GM23338 (cell line): Measurements from ENCODE around the gene TBC1D10B. TPM values are rescaled to one million over a fixed set of nuclear protein-coding genes. Genes with fewer than 3 reads are reported as not detected.
"Not testable (repeated sequence)": the region's sequence is repeated elsewhere in the genome, so short reads cannot be mapped to it uniquely, and the experiment has no call there.

ENCODE experiments used
- ATAC-seq: fragments of 200-7000 bp; cut with Tn5 transposase; 3 replicates; pipeline ENCODE4 v1.9.1; 2020
- DNase-seq: peaks from one replicate; pipeline ENCODE4 v3.0.0-alpha.2; 2015; ENCODE audit warnings: low spot score
- H2AFZ ChIP-seq: fragments of 200-600 bp; sonication (generic); 2 replicates; pipeline ENCODE4 v1.8.0; 2016; ENCODE audit warnings: antibody characterized with exemption, mild to moderate bottlenecking, moderate library complexity
- H3F3A ChIP-seq: fragments of 200-600 bp; sonication (generic); replicated peaks from 2 replicates; pipeline ENCODE4 v1.8.0; 2017; ENCODE audit warnings: antibody characterized with exemption, mixed run types, low read depth
- H3K27ac ChIP-seq: fragments of 200-600 bp; sonication (generic); 2 replicates; pipeline ENCODE4 v1.6.1; 2016; ENCODE audit warnings: low read depth
- H3K27me3 ChIP-seq: fragments of 200-600 bp; sonication (generic); 2 replicates; pipeline ENCODE4 v1.8.0; 2016; ENCODE audit warnings: mild to moderate bottlenecking, mixed run types, moderate library complexity; ENCODE audit not compliant: insufficient read depth
- H3K36me3 ChIP-seq: fragments of 200-600 bp; sonication (generic); 2 replicates; pipeline ENCODE4 v1.8.0; 2016; ENCODE audit warnings: mild to moderate bottlenecking; ENCODE audit not compliant: insufficient read depth
- H3K4me1 ChIP-seq: fragments of 200-600 bp; sonication (generic); 2 replicates; pipeline ENCODE4 v1.8.0; 2016; ENCODE audit warnings: mild to moderate bottlenecking, moderate library complexity; ENCODE audit not compliant: insufficient read depth
- H3K4me2 ChIP-seq: fragments of 200-600 bp; sonication (generic); 2 replicates; pipeline ENCODE4 v1.7.1; 2017; ENCODE audit warnings: mixed run types
- H3K4me3 ChIP-seq: fragments of 200-600 bp; sonication (generic); 2 replicates; pipeline ENCODE4 v1.6.1; 2016; ENCODE audit warnings: mixed run types
- H3K79me2 ChIP-seq: fragments of 200-600 bp; sonication (generic); replicated peaks from 2 replicates; pipeline ENCODE4 v1.8.0; 2017; ENCODE audit warnings: mild to moderate bottlenecking; ENCODE audit not compliant: insufficient read depth
- H3K9me2 ChIP-seq: fragments of 200-600 bp; sonication (generic); 2 replicates; pipeline ENCODE4 v1.8.0; 2017; ENCODE audit not compliant: insufficient read depth
- H4K20me1 ChIP-seq: fragments of 200-600 bp; sonication (generic); replicated peaks from 2 replicates; pipeline ENCODE4 v1.8.0; 2017; ENCODE audit warnings: mild to moderate bottlenecking; ENCODE audit not compliant: insufficient read depth
- H3K27ac Mint-ChIP-seq: 2 replicates; pipeline ENCODE4 v1.8.0; 2020; ENCODE audit warnings: inconsistent platforms, mild to moderate bottlenecking, moderate library complexity, mixed read lengths
- H3K27me3 Mint-ChIP-seq: 3 replicates; pipeline ENCODE4 v1.8.0; 2022; ENCODE audit warnings: low read depth, mild to moderate bottlenecking, moderate library complexity, mixed read lengths, inconsistent platforms; ENCODE audit not compliant: insufficient read depth, poor library complexity
- H3K36me3 Mint-ChIP-seq: 3 replicates; pipeline ENCODE4 v1.8.0; 2021; ENCODE audit warnings: low read depth, mild to moderate bottlenecking, inconsistent platforms, moderate library complexity, mixed read lengths
- H3K4me1 Mint-ChIP-seq: 3 replicates; pipeline ENCODE4 v1.8.0; 2020; ENCODE audit warnings: mild to moderate bottlenecking, inconsistent platforms, mixed read lengths
- H3K4me3 Mint-ChIP-seq: 3 replicates; pipeline ENCODE4 v1.8.0; 2021; ENCODE audit warnings: moderate library complexity, mild to moderate bottlenecking, inconsistent platforms, mixed read lengths
- H3K9me3 Mint-ChIP-seq: 3 replicates; pipeline ENCODE4 v1.8.0; 2020; ENCODE audit warnings: moderate library complexity, mild to moderate bottlenecking, inconsistent platforms, mixed read lengths
- STAT1 ChIP-seq: IDR thresholded peaks from one replicate; pipeline ENCODE4 v1.6.1; 2016; ENCODE audit warnings: antibody characterized with exemption; ENCODE audit not compliant: unreplicated experiment
- polyA plus RNA-seq: library from polyadenylated mRNA; unstranded; fragments of >200 nt; fragmentation: Nextera tagmentation; extraction: Ambion mirVana; gene quantifications from 2 replicates; pipeline ENCODE4 v1.2.1, GENCODE V29; 2016
- total RNA-seq: library from RNA; depleted of rRNA; stranded (reverse); fragments of >200 nt; shearing (Covaris generic); gene quantifications from 2 replicates; pipeline ENCODE4 v1.2.3, GENCODE V29; 2014
- TF ChIP-seq, protein P1 (sequence below): IDR thresholded peaks from one replicate; pipeline ENCODE4 v1.6.1; 2018; ENCODE audit warnings: antibody characterized with exemption; ENCODE audit not compliant: unreplicated experiment
- TF ChIP-seq, protein P2 (sequence below): fragments of 250-450 bp; sonication (Bioruptor Pico); IDR thresholded peaks from 2 replicates; pipeline ENCODE4 v1.5.0; 2020; ENCODE audit warnings: mild to moderate bottlenecking, moderate library complexity

Gene TBC1D10B
- total and polyA plus RNA-seq, 2 experiments from 2014 or later: 13.3 to 30.8 TPM

- TF ChIP-seq, protein P1, sequence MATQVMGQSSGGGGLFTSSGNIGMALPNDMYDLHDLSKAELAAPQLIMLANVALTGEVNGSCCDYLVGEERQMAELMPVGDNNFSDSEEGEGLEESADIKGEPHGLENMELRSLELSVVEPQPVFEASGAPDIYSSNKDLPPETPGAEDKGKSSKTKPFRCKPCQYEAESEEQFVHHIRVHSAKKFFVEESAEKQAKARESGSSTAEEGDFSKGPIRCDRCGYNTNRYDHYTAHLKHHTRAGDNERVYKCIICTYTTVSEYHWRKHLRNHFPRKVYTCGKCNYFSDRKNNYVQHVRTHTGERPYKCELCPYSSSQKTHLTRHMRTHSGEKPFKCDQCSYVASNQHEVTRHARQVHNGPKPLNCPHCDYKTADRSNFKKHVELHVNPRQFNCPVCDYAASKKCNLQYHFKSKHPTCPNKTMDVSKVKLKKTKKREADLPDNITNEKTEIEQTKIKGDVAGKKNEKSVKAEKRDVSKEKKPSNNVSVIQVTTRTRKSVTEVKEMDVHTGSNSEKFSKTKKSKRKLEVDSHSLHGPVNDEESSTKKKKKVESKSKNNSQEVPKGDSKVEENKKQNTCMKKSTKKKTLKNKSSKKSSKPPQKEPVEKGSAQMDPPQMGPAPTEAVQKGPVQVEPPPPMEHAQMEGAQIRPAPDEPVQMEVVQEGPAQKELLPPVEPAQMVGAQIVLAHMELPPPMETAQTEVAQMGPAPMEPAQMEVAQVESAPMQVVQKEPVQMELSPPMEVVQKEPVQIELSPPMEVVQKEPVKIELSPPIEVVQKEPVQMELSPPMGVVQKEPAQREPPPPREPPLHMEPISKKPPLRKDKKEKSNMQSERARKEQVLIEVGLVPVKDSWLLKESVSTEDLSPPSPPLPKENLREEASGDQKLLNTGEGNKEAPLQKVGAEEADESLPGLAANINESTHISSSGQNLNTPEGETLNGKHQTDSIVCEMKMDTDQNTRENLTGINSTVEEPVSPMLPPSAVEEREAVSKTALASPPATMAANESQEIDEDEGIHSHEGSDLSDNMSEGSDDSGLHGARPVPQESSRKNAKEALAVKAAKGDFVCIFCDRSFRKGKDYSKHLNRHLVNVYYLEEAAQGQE: no peak
Observed at GRCh38 chr16:30340621-30341020, 29.7 kb downstream of the TBC1D10B start (continued).

GRCh38 chr16:30338715-30339114, 31.6 kb downstream of the TBC1D10B start:
- H3K9me3 Mint-ChIP-seq, H3K79me2 ChIP-seq, H3K4me3 ChIP-seq, ATAC-seq, H4K20me1 ChIP-seq, H3K27ac ChIP-seq, H2AFZ ChIP-seq, H3K4me1 ChIP-seq, H3K4me3 Mint-ChIP-seq, H3K4me2 ChIP-seq, H3K9me2 ChIP-seq, H3K27ac Mint-ChIP-seq, H3K27me3 ChIP-seq, H3K36me3 ChIP-seq, H3K4me1 Mint-ChIP-seq, H3K36me3 Mint-ChIP-seq, DNase-seq, H3F3A ChIP-seq: not testable (repeated sequence)
- peaks cover 10% of the 10 kb centered on the region for H3K27me3 Mint-ChIP-seq

- not testable (repeated sequence) for H3K4me3 Mint-ChIP-seq, H3K4me3 ChIP-seq, H3K4me1 Mint-ChIP-seq, H4K20me1 ChIP-seq, H3K36me3 Mint-ChIP-seq, H2AFZ ChIP-seq, H3K27me3 ChIP-seq, H3K4me2 ChIP-seq, H3F3A ChIP-seq, H3K9me2 ChIP-seq, H3K36me3 ChIP-seq, ATAC-seq, H3K4me1 ChIP-seq, H3K9me3 Mint-ChIP-seq, DNase-seq, H3K27ac ChIP-seq, H3K27ac Mint-ChIP-seq
- H3K79me2 ChIP-seq: peaks cover 10% of the 10 kb centered on the region
- H3K27me3 Mint-ChIP-seq: peaks cover 10% of the 10 kb centered on the region
Observed at GRCh38 chr16:30337964-30338357, 32.3 kb downstream of the TBC1D10B start.

GRCh38 chr16:30335598-30336474, 34.5 kb downstream of the TBC1D10B start:
- Histone ChIP-seq H3K79me2 (peaks cover 32% of the 10 kb centered on the region), H3K27ac (no peak overlapping the region), H3K4me3 (peak overlapping the region; percentile 73), H3K9me2 (no peaks in the 10 kb centered on the region), H2AFZ (peak overlapping the region; percentile 91; the same call in 1 of the 2 replicates), H4K20me1 (no peaks in the 10 kb centered on the region), H3K36me3 (no peaks in the 10 kb centered on the region), H3K4me2 (peak overlapping the region; percentile 71), H3F3A (no peaks in the 10 kb centered on the region), H3K27me3 (no peaks in the 10 kb centered on the region), H3K4me1 (no peaks in the 10 kb centered on the region; the same call in 1 of the 2 replicates)
- DNase-seq (no peak), ATAC-seq (peak; percentile 2; the same call in 2 of the 3 replicates)
- Mint-ChIP-seq H3K9me3 (no peaks in the 10 kb centered on the region; the same call in 2 of the 3 replicates), H3K27me3 (peaks cover 10% of the 10 kb centered on the region), H3K4me1 (peaks cover 9% of the 10 kb centered on the region), H3K36me3 (no peaks in the 10 kb centered on the region; the same call in 2 of the 3 replicates), H3K27ac (0 out of 2 replicates have a peak overlapping the region, but pooled peaks have one; percentile 65), H3K4me3 (peak overlapping the region; percentile 67)
- TF ChIP-seq, protein P2, sequence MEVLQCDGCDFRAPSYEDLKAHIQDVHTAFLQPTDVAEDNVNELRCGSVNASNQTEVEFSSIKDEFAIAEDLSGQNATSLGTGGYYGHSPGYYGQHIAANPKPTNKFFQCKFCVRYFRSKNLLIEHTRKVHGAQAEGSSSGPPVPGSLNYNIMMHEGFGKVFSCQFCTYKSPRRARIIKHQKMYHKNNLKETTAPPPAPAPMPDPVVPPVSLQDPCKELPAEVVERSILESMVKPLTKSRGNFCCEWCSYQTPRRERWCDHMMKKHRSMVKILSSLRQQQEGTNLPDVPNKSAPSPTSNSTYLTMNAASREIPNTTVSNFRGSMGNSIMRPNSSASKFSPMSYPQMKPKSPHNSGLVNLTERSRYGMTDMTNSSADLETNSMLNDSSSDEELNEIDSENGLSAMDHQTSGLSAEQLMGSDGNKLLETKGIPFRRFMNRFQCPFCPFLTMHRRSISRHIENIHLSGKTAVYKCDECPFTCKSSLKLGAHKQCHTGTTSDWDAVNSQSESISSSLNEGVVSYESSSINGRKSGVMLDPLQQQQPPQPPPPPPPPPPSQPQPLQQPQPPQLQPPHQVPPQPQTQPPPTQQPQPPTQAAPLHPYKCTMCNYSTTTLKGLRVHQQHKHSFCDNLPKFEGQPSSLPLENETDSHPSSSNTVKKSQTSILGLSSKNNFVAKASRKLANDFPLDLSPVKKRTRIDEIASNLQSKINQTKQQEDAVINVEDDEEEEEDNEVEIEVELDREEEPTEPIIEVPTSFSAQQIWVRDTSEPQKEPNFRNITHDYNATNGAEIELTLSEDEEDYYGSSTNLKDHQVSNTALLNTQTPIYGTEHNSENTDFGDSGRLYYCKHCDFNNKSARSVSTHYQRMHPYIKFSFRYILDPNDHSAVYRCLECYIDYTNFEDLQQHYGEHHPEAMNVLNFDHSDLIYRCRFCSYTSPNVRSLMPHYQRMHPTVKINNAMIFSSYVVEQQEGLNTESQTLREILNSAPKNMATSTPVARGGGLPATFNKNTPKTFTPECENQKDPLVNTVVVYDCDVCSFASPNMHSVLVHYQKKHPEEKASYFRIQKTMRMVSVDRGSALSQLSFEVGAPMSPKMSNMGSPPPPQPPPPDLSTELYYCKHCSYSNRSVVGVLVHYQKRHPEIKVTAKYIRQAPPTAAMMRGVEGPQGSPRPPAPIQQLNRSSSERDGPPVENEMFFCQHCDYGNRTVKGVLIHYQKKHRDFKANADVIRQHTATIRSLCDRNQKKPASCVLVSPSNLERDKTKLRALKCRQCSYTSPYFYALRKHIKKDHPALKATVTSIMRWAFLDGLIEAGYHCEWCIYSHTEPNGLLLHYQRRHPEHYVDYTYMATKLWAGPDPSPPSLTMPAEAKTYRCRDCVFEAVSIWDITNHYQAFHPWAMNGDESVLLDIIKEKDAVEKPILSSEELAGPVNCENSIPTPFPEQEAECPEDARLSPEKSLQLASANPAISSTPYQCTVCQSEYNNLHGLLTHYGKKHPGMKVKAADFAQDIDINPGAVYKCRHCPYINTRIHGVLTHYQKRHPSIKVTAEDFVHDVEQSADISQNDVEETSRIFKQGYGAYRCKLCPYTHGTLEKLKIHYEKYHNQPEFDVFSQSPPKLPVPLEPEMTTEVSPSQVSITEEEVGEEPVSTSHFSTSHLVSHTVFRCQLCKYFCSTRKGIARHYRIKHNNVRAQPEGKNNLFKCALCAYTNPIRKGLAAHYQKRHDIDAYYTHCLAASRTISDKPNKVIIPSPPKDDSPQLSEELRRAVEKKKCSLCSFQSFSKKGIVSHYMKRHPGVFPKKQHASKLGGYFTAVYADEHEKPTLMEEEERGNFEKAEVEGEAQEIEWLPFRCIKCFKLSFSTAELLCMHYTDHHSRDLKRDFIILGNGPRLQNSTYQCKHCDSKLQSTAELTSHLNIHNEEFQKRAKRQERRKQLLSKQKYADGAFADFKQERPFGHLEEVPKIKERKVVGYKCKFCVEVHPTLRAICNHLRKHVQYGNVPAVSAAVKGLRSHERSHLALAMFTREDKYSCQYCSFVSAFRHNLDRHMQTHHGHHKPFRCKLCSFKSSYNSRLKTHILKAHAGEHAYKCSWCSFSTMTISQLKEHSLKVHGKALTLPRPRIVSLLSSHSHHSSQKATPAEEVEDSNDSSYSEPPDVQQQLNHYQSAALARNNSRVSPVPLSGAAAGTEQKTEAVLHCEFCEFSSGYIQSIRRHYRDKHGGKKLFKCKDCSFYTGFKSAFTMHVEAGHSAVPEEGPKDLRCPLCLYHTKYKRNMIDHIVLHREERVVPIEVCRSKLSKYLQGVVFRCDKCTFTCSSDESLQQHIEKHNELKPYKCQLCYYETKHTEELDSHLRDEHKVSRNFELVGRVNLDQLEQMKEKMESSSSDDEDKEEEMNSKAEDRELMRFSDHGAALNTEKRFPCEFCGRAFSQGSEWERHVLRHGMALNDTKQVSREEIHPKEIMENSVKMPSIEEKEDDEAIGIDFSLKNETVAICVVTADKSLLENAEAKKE: no peak
- no peak for TF ChIP-seq STAT1
